Breast epithelium (tissue), 4 donors: ENCODE measurements around the gene RYK. TPM values are rescaled to one million over a fixed set of nuclear protein-coding genes. Genes with fewer than 3 reads are reported as not detected.

Source experiments
- DNase-seq, 2 donors: peaks; one replicate each; pipeline ENCODE4 v3.0.0-alpha.2; 2019; ENCODE audit warnings: low spot score in 2 of 2
- H3K27ac ChIP-seq, 2 donors: fragments of 200-600 bp; sonication (generic) in 1 of 2; one replicate each; pipeline ENCODE4 v1.5.1; 2016 to 2019; ENCODE audit warnings: mild to moderate bottlenecking in 1 of 2
- H3K27me3 ChIP-seq, 2 donors: fragments of 200-600 bp; sonication (generic) in 1 of 2; one replicate each; pipeline versions ENCODE4 v1.5.1 to v1.6.0; 2017 to 2019; ENCODE audit warnings: control low read depth in 1 of 2, mild to moderate bottlenecking in 1 of 2
- H3K36me3 ChIP-seq: fragments of 200-600 bp; one replicate; pipeline ENCODE4 v1.5.1; 2019
- H3K4me1 ChIP-seq, 2 donors: fragments of 200-600 bp; sonication (generic); one replicate each; pipeline ENCODE4 v1.5.1; 2016 to 2019; ENCODE audit warnings: control low read depth in 1 of 2
- H3K4me3 ChIP-seq, 3 donors: fragments of 200-600 bp; sonication (generic); 1 replicate in 2 of 3; 2 replicates in 1 of 3; pipeline ENCODE4 v1.5.1; 2016 to 2019; ENCODE audit warnings: mild to moderate bottlenecking in 3 of 3, moderate library complexity in 2 of 3
- H3K9me3 ChIP-seq, 2 donors: fragments of 200-600 bp; sonication (generic) in 1 of 2; one replicate each; pipeline ENCODE4 v1.5.1; 2016 to 2019; ENCODE audit warnings: control low read depth in 1 of 2
- CTCF ChIP-seq, 3 donors: fragments of 450-650 bp; IDR thresholded peaks; one replicate each; pipeline ENCODE4 v1.5.1; 2016 to 2017; ENCODE audit warnings: antibody characterized with exemption in 3 of 3, mild to moderate bottlenecking in 3 of 3, moderate library complexity in 3 of 3
- POLR2A ChIP-seq: fragments of 450-650 bp; IDR thresholded peaks from one replicate; pipeline ENCODE4 v1.6.1; 2016; ENCODE audit warnings: antibody characterized with exemption, mild to moderate bottlenecking, moderate library complexity
- POLR2AphosphoS5 ChIP-seq, 3 donors: sonication (generic); formaldehyde crosslinking; IDR thresholded peaks; one replicate each; pipeline ENCODE4 v1.6.1; 2017; ENCODE audit warnings: antibody characterized with exemption in 3 of 3
- intact Hi-C: fragments of 100-400 bp; cut with DNase I; formaldehyde crosslinking; loops from one replicate; pipeline ENCODE4 v1.15.1; 2023; ENCODE audit warnings: low total_unique reads
- total RNA-seq, 3 donors: library from RNA; depleted of rRNA; stranded (reverse); fragments of >200 nt; gene quantifications; one replicate each; pipeline ENCODE4 v1.1.0, GENCODE V29; 2016

RYK gene
- total RNA-seq, 3 donors from 2014 or later = 77.9 to 153 (median 150) TPM

GRCh38 chr3:134163096-134163495, 87.6 kb downstream of the RYK start:
- DNase-seq = no peak
- no peaks in the 10 kb centered on the region for H3K9me3 ChIP-seq
- no peak overlapping the region for H3K4me3 ChIP-seq
- intact Hi-C loops = no loop called here
- H3K4me1 ChIP-seq = no peaks in the 10 kb centered on the region
- no peaks in the 10 kb centered on the region for H3K36me3 ChIP-seq
- H3K27me3 ChIP-seq = no peaks in the 10 kb centered on the region
- H3K27ac ChIP-seq = no peak overlapping the region
- no peak for TF ChIP-seq CTCF (IDR thresholded peaks at IDR 0.05)
- TF ChIP-seq POLR2A = no peak
- no peak for TF ChIP-seq POLR2AphosphoS5 (IDR thresholded peaks at IDR 0.05)

- H3K36me3 ChIP-seq = no peaks in the 10 kb centered on the region
- intact Hi-C loops = no loop called here
- no peaks in the 10 kb centered on the region for H3K9me3 ChIP-seq
- no peak overlapping the region for H3K4me3 ChIP-seq
- no peak overlapping the region for H3K27ac ChIP-seq
- TF ChIP-seq CTCF (IDR thresholded peaks at IDR 0.05) (no peak), POLR2AphosphoS5 (IDR thresholded peaks at IDR 0.05) (no peak), POLR2A (no peak)
- no peaks in the 10 kb centered on the region for H3K27me3 ChIP-seq
- no peaks in the 10 kb centered on the region for H3K4me1 ChIP-seq
- no peak for DNase-seq
Measured at GRCh38 chr3:134161898-134162615, 88.6 kb downstream of the RYK start.

- Histone ChIP-seq H3K4me3 (no peak overlapping the region), H3K9me3 (no peaks in the 10 kb centered on the region), H3K27ac (no peak overlapping the region), H3K27me3 (no peaks in the 10 kb centered on the region), H3K4me1 (no peaks in the 10 kb centered on the region), H3K36me3 (no peaks in the 10 kb centered on the region)
- TF ChIP-seq POLR2A (no peak), CTCF (IDR thresholded peaks at IDR 0.05) (no peak), POLR2AphosphoS5 (IDR thresholded peaks at IDR 0.05) (no peak)
- intact Hi-C loops = no loop called here
- no peak for DNase-seq
Measured at GRCh38 chr3:134155446-134155845, 95.2 kb downstream of the RYK start.

GRCh38 chr3:134153761-134154160, 96.9 kb downstream of the RYK start:
- TF ChIP-seq POLR2A (no peak), POLR2AphosphoS5 (IDR thresholded peaks at IDR 0.05) (no peak), CTCF (IDR thresholded peaks at IDR 0.05) (no peak)
- intact Hi-C loops = no loop called here
- Histone ChIP-seq H3K27me3 (no peaks in the 10 kb centered on the region), H3K36me3 (no peaks in the 10 kb centered on the region), H3K27ac (no peak overlapping the region), H3K9me3 (no peaks in the 10 kb centered on the region), H3K4me3 (no peak overlapping the region), H3K4me1 (no peaks in the 10 kb centered on the region)
- no peak for DNase-seq

- no peaks in the 10 kb centered on the region for H3K4me1 ChIP-seq
- no peaks in the 10 kb centered on the region for H3K36me3 ChIP-seq
- H3K4me3 ChIP-seq = no peak overlapping the region
- intact Hi-C loops = no loop called here
- TF ChIP-seq POLR2AphosphoS5 (IDR thresholded peaks at IDR 0.05) (peak in 1 of 3 donors; percentile 19), CTCF (IDR thresholded peaks at IDR 0.05) (no peak), POLR2A (no peak)
- DNase-seq = no peak
- no peaks in the 10 kb centered on the region for H3K27me3 ChIP-seq
- no peaks in the 10 kb centered on the region for H3K9me3 ChIP-seq
- peak overlapping the region; percentile 36 to 61 for H3K27ac ChIP-seq
Measured at GRCh38 chr3:134150476-134150875, 100.2 kb downstream of the RYK start.
